Vagina (tissue), 2 donors: ENCODE results near the gene CAB39.

Experiments used
- CTCF ChIP-seq, 3 experiments: fragments of 450-650 bp in 2 of 3; fragments of 200-600 bp in 1 of 3; sonication (generic) in 1 of 3; IDR thresholded peaks; one replicate each; pipeline ENCODE4 v1.5.1; 2017 to 2019; ENCODE audit warnings: antibody characterized with exemption in 3 of 3, mild to moderate bottlenecking in 2 of 3, moderate library complexity in 2 of 3
- POLR2A ChIP-seq, 2 donors: fragments of 450-650 bp; IDR thresholded peaks; one replicate each; pipeline ENCODE4 v1.6.1; 2017; ENCODE audit warnings: antibody characterized with exemption in 2 of 2, mild to moderate bottlenecking in 2 of 2, moderate library complexity in 2 of 2

GRCh38 chr2:230749111-230749510, 36.5 kb downstream of the CAB39 start:
- TF ChIP-seq POLR2A (IDR thresholded peaks at IDR 0.05) (no peak), CTCF (IDR thresholded peaks at IDR 0.05) (no peak)
